Sigmoid colon (tissue), 7 donors: Measurements from ENCODE around the gene MAGEA9B. TPM values are rescaled to one million over a fixed set of nuclear protein-coding genes. Genes with fewer than 3 reads are reported as not detected.
A peak's percentile ranks its signal among the peaks of the same experiment; 100 is the strongest.
"Not testable (repeated sequence)": the region's sequence is repeated elsewhere in the genome, so short reads cannot be mapped to it uniquely, and the experiment has no call there.

Experiments
- DNase-seq: peaks from one replicate; pipeline ENCODE4 v3.0.0-alpha.2; 2019
- H3K27ac ChIP-seq, 4 donors: fragments of 200-600 bp; sonication (generic); one replicate each; pipeline ENCODE4 v1.5.1; 2016 to 2019; ENCODE audit warnings: mild to moderate bottlenecking in 1 of 4
- H3K27me3 ChIP-seq, 3 donors: fragments of 200-600 bp; sonication (generic); one replicate each; pipeline ENCODE4 v1.5.1; 2019; ENCODE audit warnings: mild to moderate bottlenecking in 1 of 3
- H3K36me3 ChIP-seq, 4 donors: fragments of 200-600 bp; sonication (generic); one replicate each; pipeline ENCODE4 v1.5.1; 2016 to 2019
- H3K4me1 ChIP-seq, 4 donors: fragments of 200-600 bp; sonication (generic); one replicate each; pipeline ENCODE4 v1.5.1; 2017 to 2019
- H3K4me3 ChIP-seq, 4 donors: fragments of 200-600 bp; sonication (generic); one replicate each; pipeline ENCODE4 v1.5.1; 2017 to 2019; ENCODE audit warnings: mild to moderate bottlenecking in 2 of 4, moderate library complexity in 1 of 4
- H3K9me3 ChIP-seq, 4 donors: fragments of 200-600 bp in 3 of 4; sonication (generic) in 3 of 4; one replicate each; pipeline versions ENCODE4 v1.5.1 to v1.6.1; 2013 to 2019
- CTCF ChIP-seq, 4 experiments: fragments of 450-650 bp in 3 of 4; fragments of 200-600 bp in 1 of 4; IDR thresholded peaks; one replicate each; pipeline ENCODE4 v1.5.1; 2016 to 2019; ENCODE audit warnings: antibody characterized with exemption in 4 of 4, mild to moderate bottlenecking in 3 of 4, moderate library complexity in 2 of 4
- EP300 ChIP-seq, 4 donors: sonication (generic); formaldehyde crosslinking; IDR thresholded peaks; one replicate each; pipeline ENCODE4 v1.6.1; 2017; ENCODE audit warnings: antibody characterized with exemption in 4 of 4
- POLR2A ChIP-seq, 2 donors: fragments of 450-650 bp; IDR thresholded peaks; one replicate each; pipeline ENCODE4 v1.6.1; 2016; ENCODE audit warnings: antibody characterized with exemption in 2 of 2, mild to moderate bottlenecking in 2 of 2, moderate library complexity in 2 of 2
- POLR2AphosphoS5 ChIP-seq, 4 donors: sonication (generic); formaldehyde crosslinking; IDR thresholded peaks; one replicate each; pipeline ENCODE4 v1.6.1; 2017; ENCODE audit warnings: antibody characterized with exemption in 4 of 4
- WGBS, 2 donors: extraction: QIAGEN DNeasy Blood & Tissue Kit; methylation state at CpG; one replicate each; pipeline ENCODE4 v1.1.7; 2013; 5-methylcytosine and 5-hydroxymethylcytosine counted together
- intact Hi-C: fragments of 100-400 bp; cut with DNase I; formaldehyde crosslinking; loops from one replicate; pipeline ENCODE4 v1.15.1; 2023
- polyA plus RNA-seq, 3 donors: library from polyadenylated mRNA; stranded (reverse); fragments of 200-250 nt; gene quantifications; one replicate each; pipeline ENCODE4 v1.2.3, GENCODE V29; 2013
- total RNA-seq, 4 donors: library from RNA; depleted of rRNA; stranded (reverse); fragments of >200 nt; gene quantifications; one replicate each; pipeline ENCODE4 v1.1.0, GENCODE V29; 2016
- donor health status: healthy with polysubstance abuse.
- donor health status: Bipolar disorder and iron deficiency.
- donor health status: healthy.

Gene MAGEA9B
- total and polyA plus RNA-seq, 7 donors: not detected

GRCh38 chrX:149629730-149630387 lies 42.6 kb upstream of the MAGEA9B start:
- Histone ChIP-seq H3K36me3 (no peaks in the 10 kb centered on the region), H3K27ac (peak overlapping the region in 1 of 4 donors; percentile 78), H3K27me3 (no peaks in the 10 kb centered on the region), H3K4me1 (peaks cover 0 to 30% (median 5%) of the 10 kb centered on the region in 4 donors), H3K4me3 (peak overlapping the region in 1 of 4 donors; percentile 84), H3K9me3 (no peaks in the 10 kb centered on the region)
- 90 to 92% methylated on average over 5 of the region's 5 CpGs for WGBS, 2 donors
- no peak for DNase-seq
- TF ChIP-seq EP300 (IDR thresholded peaks at IDR 0.05) (no peak), CTCF (IDR thresholded peaks at IDR 0.05) (no peak), POLR2A (IDR thresholded peaks at IDR 0.05) (no peak), POLR2AphosphoS5 (IDR thresholded peaks at IDR 0.05) (no peak)
- intact Hi-C loops: loop anchor here (2.0 to 5.0 kb wide), 2 partner anchors 103 to 125 kb away; partner anchors contain the start of gene IDS

- H3K27ac ChIP-seq: no peak overlapping the region
- no peaks in the 10 kb centered on the region for H3K27me3 ChIP-seq
- TF ChIP-seq CTCF (IDR thresholded peaks at IDR 0.05): no peak
- TF ChIP-seq POLR2A (IDR thresholded peaks at IDR 0.05): no peak
- no peak for TF ChIP-seq EP300 (IDR thresholded peaks at IDR 0.05)
- TF ChIP-seq POLR2AphosphoS5 (IDR thresholded peaks at IDR 0.05): no peak
- DNase-seq: no peak
- 92 to 93% methylated on average over 2 of the region's 2 CpGs for WGBS, 2 donors
- no peaks in the 10 kb centered on the region for H3K9me3 ChIP-seq
- intact Hi-C loops: loop anchor here (5.0 kb wide), 1 partner anchor 101 kb away; no protein-coding TSS in a partner anchor
- H3K36me3 ChIP-seq: no peaks in the 10 kb centered on the region
- H3K4me1 ChIP-seq: peaks cover 0 to 30% (median 5%) of the 10 kb centered on the region in 4 donors
- no peak overlapping the region for H3K4me3 ChIP-seq
These were observed 41.5 kb upstream of the MAGEA9B start for GRCh38 chrX:149628768-149629167.

GRCh38 chrX:149628280-149628679 lies 41.0 kb upstream of the MAGEA9B start:
- H3K36me3 ChIP-seq: no peaks in the 10 kb centered on the region
- 92 to 95% methylated on average over 3 of the region's 3 CpGs for WGBS, 2 donors
- intact Hi-C loops: loop anchor here (5.0 kb wide), 1 partner anchor 101 kb away; no protein-coding TSS in a partner anchor
- no peak for DNase-seq
- H3K27me3 ChIP-seq: no peaks in the 10 kb centered on the region
- H3K4me3 ChIP-seq: no peak overlapping the region
- no peak overlapping the region for H3K27ac ChIP-seq
- H3K4me1 ChIP-seq: peaks cover 0 to 30% (median 5%) of the 10 kb centered on the region in 4 donors
- H3K9me3 ChIP-seq: no peaks in the 10 kb centered on the region
- no peak for TF ChIP-seq CTCF (IDR thresholded peaks at IDR 0.05)
- no peak for TF ChIP-seq EP300 (IDR thresholded peaks at IDR 0.05)
- TF ChIP-seq POLR2AphosphoS5 (IDR thresholded peaks at IDR 0.05): no peak
- no peak for TF ChIP-seq POLR2A (IDR thresholded peaks at IDR 0.05)

GRCh38 chrX:149626829-149627228 lies 39.6 kb upstream of the MAGEA9B start:
- H3K36me3 ChIP-seq, H3K27me3 ChIP-seq, H3K9me3 ChIP-seq, H3K4me3 ChIP-seq, DNase-seq: not testable (repeated sequence)
- intact Hi-C loops: loop anchor here (5.0 kb wide), 1 partner anchor 100 kb away; no protein-coding TSS in a partner anchor
- peaks cover 0 to 24% (median 5%) of the 10 kb centered on the region in 4 donors for H3K4me1 ChIP-seq
- 86 to 88% methylated on average over 8 of the region's 8 CpGs for WGBS, 2 donors
- peak overlapping the region in 2 of 4 donors; percentile 41 to 47 for H3K27ac ChIP-seq

- H3K9me3 ChIP-seq, H3K4me1 ChIP-seq, DNase-seq, H3K36me3 ChIP-seq, H3K27me3 ChIP-seq, H3K4me3 ChIP-seq, intact Hi-C loops, H3K27ac ChIP-seq: not testable (repeated sequence)
- WGBS, 2 donors: no CpG with 5 or more reads among the region's 1 CpG
These were observed 32.4 kb upstream of the MAGEA9B start for GRCh38 chrX:149619662-149620061.

GRCh38 chrX:149618871-149619270 lies 31.6 kb upstream of the MAGEA9B start:
- Histone ChIP-seq H3K36me3 (no peaks in the 10 kb centered on the region), H3K4me3 (no peak overlapping the region), H3K27me3 (no peaks in the 10 kb centered on the region), H3K27ac (no peak overlapping the region), H3K4me1 (no peaks in the 10 kb centered on the region), H3K9me3 (no peaks in the 10 kb centered on the region)
- no peak for DNase-seq
- TF ChIP-seq POLR2AphosphoS5 (IDR thresholded peaks at IDR 0.05) (no peak), CTCF (IDR thresholded peaks at IDR 0.05) (no peak), POLR2A (IDR thresholded peaks at IDR 0.05) (no peak), EP300 (IDR thresholded peaks at IDR 0.05) (no peak)
- intact Hi-C loops: no loop called here
- 65 to 82% methylated on average over 3 of the region's 3 CpGs for WGBS, 2 donors
